ENCODE measurements around the gene BSND. TPM values are rescaled to one million over a fixed set of nuclear protein-coding genes. Genes with fewer than 3 reads are reported as not detected.

Gene BSND
- total RNA-seq, 4 donors from 2014 or later: not detected

GRCh38 chr1:54991939-54992338 is 6.8 kb upstream of the BSND start:
- WGBS, 2 donors: 58 to 74% methylated on average over 7 to 12 of the region's 12 CpGs
- no peak overlapping the region for H3K27ac ChIP-seq
- DNase-seq (ENCODE audit: low spot score in 2 of 2): no peak

GRCh38 chr1:54993140-54993539 is 5.6 kb upstream of the BSND start:
- no peak overlapping the region for H3K4me3 ChIP-seq
- DNase-seq (ENCODE audit: low spot score in 2 of 2): no peak
- no peaks in the 10 kb centered on the region for H3K36me3 ChIP-seq
- H3K27ac ChIP-seq: no peak overlapping the region
- H3K27me3 ChIP-seq: peaks cover 0 to 33% of the 10 kb centered on the region in 2 donors
- peaks cover 0 to 11% (median 7%) of the 10 kb centered on the region in 4 donors for H3K4me1 ChIP-seq
- no peaks in the 10 kb centered on the region for H3K9me3 ChIP-seq
- 87 to 90% methylated on average over 6 of the region's 6 CpGs for WGBS, 2 donors
- no peak for TF ChIP-seq POLR2A (IDR thresholded peaks at IDR 0.05)
- no peak for TF ChIP-seq CTCF (IDR thresholded peaks at IDR 0.05)
- no peak for TF ChIP-seq EP300 (IDR thresholded peaks at IDR 0.05)

More at GRCh38 chr1:54991939-54992338, 6.8 kb upstream of the BSND start:
- Histone ChIP-seq H3K27me3 (peaks cover 0 to 21% of the 10 kb centered on the region in 2 donors), H3K4me3 (no peak overlapping the region), H3K4me1 (peaks cover 0 to 8% (median 5%) of the 10 kb centered on the region in 4 donors), H3K36me3 (no peaks in the 10 kb centered on the region), H3K9me3 (no peaks in the 10 kb centered on the region)
- no peak for TF ChIP-seq CTCF (IDR thresholded peaks at IDR 0.05)
- TF ChIP-seq EP300 (IDR thresholded peaks at IDR 0.05): no peak
- TF ChIP-seq POLR2A (IDR thresholded peaks at IDR 0.05): no peak

- Histone ChIP-seq H3K4me1 (peaks cover 0 to 11% (median 7%) of the 10 kb centered on the region in 4 donors), H3K27ac (no peak overlapping the region), H3K4me3 (no peak overlapping the region), H3K9me3 (no peaks in the 10 kb centered on the region), H3K36me3 (no peaks in the 10 kb centered on the region), H3K27me3 (peaks cover 0 to 46% of the 10 kb centered on the region in 2 donors)
- 32 to 51% methylated on average over 5 to 6 of the region's 6 CpGs for WGBS, 2 donors
- TF ChIP-seq EP300 (IDR thresholded peaks at IDR 0.05) (no peak), POLR2A (IDR thresholded peaks at IDR 0.05) (no peak), CTCF (IDR thresholded peaks at IDR 0.05) (no peak)
- DNase-seq (ENCODE audit: low spot score in 2 of 2): no peak
These were observed 4.3 kb upstream of the BSND start for GRCh38 chr1:54994355-54994990.

- Histone ChIP-seq H3K27ac (no peak overlapping the region), H3K27me3 (peaks cover 0 to 50% of the 10 kb centered on the region in 2 donors), H3K4me3 (no peak overlapping the region), H3K9me3 (no peaks in the 10 kb centered on the region), H3K36me3 (no peaks in the 10 kb centered on the region), H3K4me1 (peaks cover 0 to 11% (median 7%) of the 10 kb centered on the region in 4 donors)
- no peak for TF ChIP-seq CTCF (IDR thresholded peaks at IDR 0.05)
- no peak for TF ChIP-seq EP300 (IDR thresholded peaks at IDR 0.05)
- no peak for TF ChIP-seq POLR2A (IDR thresholded peaks at IDR 0.05)
- DNase-seq (ENCODE audit: low spot score in 2 of 2): no peak
- 53 to 67% methylated on average over 12 of the region's 12 CpGs for WGBS, 2 donors
These were observed 3.5 kb upstream of the BSND start for GRCh38 chr1:54995013-54995760.

- Histone ChIP-seq H3K27ac (no peak overlapping the region), H3K4me3 (no peak overlapping the region), H3K27me3 (peaks cover 0 to 57% of the 10 kb centered on the region in 2 donors), H3K4me1 (peaks cover 0 to 11% (median 7%) of the 10 kb centered on the region in 4 donors), H3K36me3 (no peaks in the 10 kb centered on the region), H3K9me3 (no peaks in the 10 kb centered on the region)
- 72 to 84% methylated on average over 9 of the region's 9 CpGs for WGBS, 2 donors
- TF ChIP-seq CTCF (IDR thresholded peaks at IDR 0.05) (no peak), EP300 (IDR thresholded peaks at IDR 0.05) (no peak), POLR2A (IDR thresholded peaks at IDR 0.05) (no peak)
- no peak for DNase-seq (ENCODE audit: low spot score in 2 of 2)
These were observed 2.9 kb upstream of the BSND start for GRCh38 chr1:54995835-54996234.
